ENCODE measurements around the gene ARAP3.
"Not testable (repeated sequence)": the region's sequence is repeated elsewhere in the genome, so short reads cannot be mapped to it uniquely, and the experiment has no call there.

The ARAP3 gene

GRCh38 chr5:141623611-141624010, 58.4 kb downstream of the ARAP3 start:
- in situ Hi-C loops (cut with HindIII; ENCODE audit: low sequenced_read_pairs): no loop called here

DNA sequence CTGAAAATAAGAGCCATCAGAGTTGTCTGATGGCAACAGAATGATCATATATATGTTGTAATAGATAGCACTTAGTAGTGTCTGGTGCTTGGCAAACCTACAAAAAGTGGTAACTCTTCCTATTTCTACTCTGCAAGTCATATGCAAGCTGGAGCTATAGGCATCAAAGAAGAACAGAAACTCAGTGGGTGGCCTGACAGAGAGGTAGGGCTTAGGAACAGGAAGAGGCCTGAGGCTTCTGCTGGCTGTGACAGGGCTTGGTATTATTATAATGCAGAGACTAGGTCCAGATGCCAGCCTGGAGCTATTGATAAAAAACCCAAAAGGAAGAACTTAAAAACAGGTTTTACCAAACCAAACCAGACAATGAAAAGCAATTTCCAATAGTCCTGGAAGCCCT, 58.8 kb downstream of the ARAP3 start:
- in situ Hi-C loops (cut with HindIII; ENCODE audit: low sequenced_read_pairs): no loop called here

- in situ Hi-C loops (cut with HindIII; ENCODE audit: low sequenced_read_pairs): no loop called here
Observed at GRCh38 chr5:141618804-141619554, 63.1 kb downstream of the ARAP3 start, which contains the start of gene DIAPH1. DIAPH1 (minus strand) TSS chr5:141619000; CDS start chr5:141618914, 86 bp downstream.

- in situ Hi-C loops (cut with HindIII; ENCODE audit: low sequenced_read_pairs): no loop called here
Observed at GRCh38 chr5:141618030-141618803, 63.8 kb downstream of the ARAP3 start.

- in situ Hi-C loops (cut with HindIII; ENCODE audit: low sequenced_read_pairs): no loop called here
Observed at GRCh38 chr5:141617682-141618029, 64.4 kb downstream of the ARAP3 start.

- in situ Hi-C loops (cut with HindIII; ENCODE audit: low sequenced_read_pairs): no loop called here
Observed at GRCh38 chr5:141617128-141617527, 64.9 kb downstream of the ARAP3 start.

DNA sequence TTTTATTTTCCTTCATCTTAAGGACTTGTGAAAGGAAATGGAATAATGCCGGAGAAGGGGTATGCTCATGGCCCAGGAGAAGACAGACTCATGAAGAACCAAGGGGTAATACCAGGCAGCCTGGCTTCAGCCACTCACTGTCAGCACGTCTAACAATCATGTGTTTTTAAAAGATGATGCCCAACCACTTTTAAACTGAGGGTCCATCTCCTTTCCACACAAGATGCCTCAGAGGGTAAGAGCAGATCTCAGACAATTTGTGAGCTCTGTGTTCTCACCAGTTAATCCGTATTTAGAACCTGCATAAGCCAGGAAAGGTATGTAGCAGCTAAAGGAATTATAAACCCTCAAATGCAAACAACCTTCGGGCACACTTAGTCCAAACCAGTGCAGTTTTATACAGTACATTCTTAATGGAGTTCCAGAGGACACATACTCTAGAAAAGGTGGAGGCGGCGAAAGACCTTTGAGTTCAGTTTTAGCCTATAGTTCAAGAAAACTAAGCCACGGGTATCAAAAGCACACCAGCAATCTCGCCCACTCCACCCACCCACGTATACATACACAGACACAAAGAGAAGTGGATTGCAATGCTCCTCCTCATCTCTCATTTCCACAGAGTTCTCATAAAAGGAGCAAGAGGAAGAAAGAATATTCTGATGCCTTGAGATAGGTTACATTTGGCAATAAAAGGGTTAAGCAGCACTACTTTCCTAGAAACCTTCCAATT, 65.9 kb downstream of the ARAP3 start:
- in situ Hi-C loops (cut with HindIII; ENCODE audit: low sequenced_read_pairs): no loop called here

DNA sequence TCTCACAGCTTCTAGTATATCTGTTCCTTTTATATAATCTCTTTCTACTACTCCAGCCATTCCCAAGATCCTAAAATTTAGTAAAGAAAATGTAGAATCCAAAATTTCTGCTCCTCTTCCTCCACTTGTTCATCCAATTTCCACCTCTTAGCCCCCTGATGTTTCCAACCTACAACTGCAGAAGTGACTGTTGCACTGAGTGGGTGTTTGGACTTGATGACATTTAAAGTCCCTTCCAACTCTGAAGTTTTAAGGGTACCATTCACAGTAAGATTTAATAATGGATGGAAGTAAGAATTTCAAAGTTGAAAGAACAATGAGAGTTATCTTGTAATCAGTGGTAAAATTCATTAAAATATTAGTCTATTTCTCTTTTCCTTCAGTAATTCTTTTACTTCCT, 68.7 kb downstream of the ARAP3 start:
- in situ Hi-C loops (cut with HindIII; ENCODE audit: low sequenced_read_pairs): no loop called here

DNA sequence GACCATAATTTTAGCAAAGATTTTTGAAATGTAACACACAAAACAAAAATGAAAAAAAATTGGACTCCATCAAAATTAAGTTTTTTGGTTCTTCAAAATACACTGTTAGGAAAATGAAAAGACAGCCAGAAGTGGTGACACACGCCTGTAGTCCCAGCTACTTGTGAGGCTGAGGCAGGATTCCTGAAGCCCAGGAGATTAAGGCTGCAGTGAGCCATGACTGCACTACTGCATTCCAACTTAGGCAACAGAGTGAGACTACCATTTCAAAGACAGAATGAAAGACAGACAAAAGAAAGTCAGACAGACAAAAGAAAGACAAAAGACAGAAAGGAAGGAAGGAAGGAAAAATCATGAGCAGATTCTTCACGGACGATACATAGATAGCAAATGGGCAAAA, 70.7 kb downstream of the ARAP3 start:
- in situ Hi-C loops (cut with HindIII; ENCODE audit: low sequenced_read_pairs): no loop called here

- in situ Hi-C loops (cut with HindIII; ENCODE audit: low sequenced_read_pairs): not testable (repeated sequence)
Observed at GRCh38 chr5:141609921-141610320, 72.1 kb downstream of the ARAP3 start.

DNA sequence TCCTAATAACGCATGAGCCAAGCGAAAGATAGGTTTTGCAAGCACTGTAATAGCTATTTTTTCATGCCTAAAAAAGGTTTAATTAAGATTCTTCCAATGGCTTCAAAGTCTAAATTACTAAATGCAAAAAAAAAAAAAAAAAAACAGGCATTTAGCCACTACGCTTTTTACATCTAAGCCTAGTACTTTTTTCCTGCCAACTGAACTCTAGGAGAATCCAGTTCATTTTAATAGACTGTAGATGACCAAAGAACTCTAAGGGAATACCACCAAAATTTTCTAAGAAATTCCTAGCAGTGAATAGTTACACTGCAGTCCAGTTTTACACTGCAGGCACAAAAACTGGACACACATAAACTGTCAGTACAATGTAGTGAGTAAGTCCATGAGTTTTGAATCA, 73.0 kb downstream of the ARAP3 start:
- in situ Hi-C loops (cut with HindIII; ENCODE audit: low sequenced_read_pairs): no loop called here

DNA sequence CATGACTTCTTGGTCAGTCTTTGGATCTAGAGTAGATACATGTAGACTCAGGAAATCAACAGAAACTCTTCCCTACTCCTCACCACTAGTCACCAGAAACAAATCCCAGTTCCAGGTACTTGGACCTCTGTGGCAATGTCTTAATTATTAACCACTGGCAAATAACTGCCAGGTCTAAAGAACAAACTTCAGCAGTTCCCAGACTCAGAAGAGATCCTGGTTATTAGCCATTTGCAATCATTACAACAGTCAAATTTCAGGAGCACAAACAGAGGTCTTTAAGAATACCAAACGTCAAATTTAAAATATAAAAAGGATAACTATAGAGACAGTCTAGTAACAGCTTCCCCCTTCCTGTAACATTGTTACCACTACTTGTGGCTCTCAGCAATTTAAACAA, 73.5 kb downstream of the ARAP3 start:
- in situ Hi-C loops (cut with HindIII; ENCODE audit: low sequenced_read_pairs): no loop called here

DNA sequence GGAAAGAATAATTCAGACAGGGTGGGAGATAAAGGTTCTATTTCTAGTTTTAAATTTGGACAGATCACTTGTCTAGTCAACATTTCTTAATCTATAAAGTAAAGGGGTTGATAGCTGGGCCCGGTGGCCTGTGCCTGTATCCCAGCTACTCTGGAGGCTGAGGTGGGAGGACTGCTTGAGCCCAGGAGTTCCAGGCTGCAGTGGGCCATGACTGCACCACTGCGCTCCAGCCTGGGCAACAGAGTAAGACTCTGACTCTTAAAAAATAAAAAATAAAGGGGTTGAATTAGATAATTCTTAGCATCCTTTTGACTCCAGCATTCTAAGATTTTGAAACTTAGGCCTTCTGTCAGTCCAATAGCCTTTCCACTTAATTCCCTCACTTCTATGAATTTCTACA, 74.0 kb downstream of the ARAP3 start:
- in situ Hi-C loops (cut with HindIII; ENCODE audit: low sequenced_read_pairs): no loop called here

DNA sequence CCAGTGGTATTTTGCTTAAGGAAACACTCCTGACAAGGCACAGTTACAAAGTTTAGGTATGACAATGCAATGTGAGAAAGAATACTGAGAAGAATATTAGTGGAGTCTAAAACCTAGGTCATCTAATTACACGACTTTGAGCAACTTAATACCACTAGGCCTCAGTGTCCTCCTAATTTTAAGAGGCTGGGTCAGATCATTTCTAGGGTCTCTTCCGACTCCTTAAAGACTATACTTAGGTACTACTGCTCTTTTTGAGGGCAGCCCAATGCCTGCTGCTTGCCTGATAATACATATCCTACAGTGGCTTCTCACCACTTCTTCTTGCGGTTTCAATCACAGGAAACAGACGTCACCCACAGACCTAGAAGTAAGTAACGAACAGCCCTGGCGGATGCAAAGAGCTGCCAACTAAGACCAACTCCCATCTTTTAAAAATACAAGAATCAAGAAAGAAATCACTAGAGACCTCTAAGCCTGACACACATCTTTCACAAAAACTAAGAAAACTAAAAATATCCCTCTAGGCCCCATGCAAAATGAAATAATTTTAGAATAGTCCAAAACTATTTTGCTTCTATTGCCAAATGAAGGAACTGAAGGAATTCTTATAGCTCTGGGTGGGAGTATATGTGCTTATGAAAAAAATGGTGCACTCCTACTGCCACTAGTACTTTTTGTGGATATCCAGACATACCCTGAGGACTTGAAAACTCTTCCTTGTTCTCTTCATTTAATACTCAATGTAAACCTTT, 76.3 kb downstream of the ARAP3 start:
- in situ Hi-C loops (cut with HindIII; ENCODE audit: low sequenced_read_pairs): no loop called here

- in situ Hi-C loops (cut with HindIII; ENCODE audit: low sequenced_read_pairs): no loop called here
Observed at GRCh38 chr5:141603923-141604717, 77.9 kb downstream of the ARAP3 start.

Measured in DLD1 (cell line).